Glutamatergic neuron (in vitro differentiated cells): Measurements from ENCODE around the gene REN. TPM values are rescaled to one million over a fixed set of nuclear protein-coding genes. Genes with fewer than 3 reads are reported as not detected.

Source experiments
- DNase-seq: peaks from one replicate; pipeline ENCODE4 v3.0.0; 2022
- H3K27ac Mint-ChIP-seq: one replicate; pipeline ENCODE4 v1.8.0; 2020; ENCODE audit warnings: mild to moderate bottlenecking, mixed read lengths, inconsistent platforms; ENCODE audit not compliant: unreplicated experiment
- H3K27me3 Mint-ChIP-seq: one replicate; pipeline ENCODE4 v1.8.0; 2020; ENCODE audit warnings: mild to moderate bottlenecking, moderate library complexity, mixed read lengths, inconsistent platforms; ENCODE audit not compliant: unreplicated experiment
- H3K36me3 Mint-ChIP-seq: one replicate; pipeline ENCODE4 v1.8.0; 2020; ENCODE audit warnings: mild to moderate bottlenecking, mixed read lengths, inconsistent platforms; ENCODE audit not compliant: unreplicated experiment
- H3K4me1 Mint-ChIP-seq: one replicate; pipeline ENCODE4 v1.8.0; 2020; ENCODE audit warnings: mild to moderate bottlenecking, low read depth, mixed read lengths, inconsistent platforms; ENCODE audit not compliant: unreplicated experiment
- H3K4me3 Mint-ChIP-seq: one replicate; pipeline ENCODE4 v1.8.0; 2020; ENCODE audit warnings: mild to moderate bottlenecking, mixed read lengths, inconsistent platforms; ENCODE audit not compliant: unreplicated experiment
- H3K9me3 Mint-ChIP-seq: one replicate; pipeline ENCODE4 v1.8.0; 2020; ENCODE audit warnings: mild to moderate bottlenecking, moderate library complexity, mixed read lengths, inconsistent platforms; ENCODE audit not compliant: unreplicated experiment
- total RNA-seq: library from RNA; stranded (reverse); fragmentation: NEBNext Ultra II Directional; extraction: Animal tissue kit (Norgen Biotek cat#: 25700); gene quantifications from one replicate; pipeline ENCODE4 v1.2.1, GENCODE V29; 2021; ENCODE audit not compliant: unreplicated experiment
- TF ChIP-seq, protein P1 (sequence below): fragments of 200-600 bp; sonication (generic); IDR thresholded peaks from one replicate; pipeline ENCODE4 v1.5.0; 2021; ENCODE audit not compliant: partially characterized antibody, unreplicated experiment

REN gene
- total RNA-seq, 1 donor from 2014 or later = not detected

DNA sequence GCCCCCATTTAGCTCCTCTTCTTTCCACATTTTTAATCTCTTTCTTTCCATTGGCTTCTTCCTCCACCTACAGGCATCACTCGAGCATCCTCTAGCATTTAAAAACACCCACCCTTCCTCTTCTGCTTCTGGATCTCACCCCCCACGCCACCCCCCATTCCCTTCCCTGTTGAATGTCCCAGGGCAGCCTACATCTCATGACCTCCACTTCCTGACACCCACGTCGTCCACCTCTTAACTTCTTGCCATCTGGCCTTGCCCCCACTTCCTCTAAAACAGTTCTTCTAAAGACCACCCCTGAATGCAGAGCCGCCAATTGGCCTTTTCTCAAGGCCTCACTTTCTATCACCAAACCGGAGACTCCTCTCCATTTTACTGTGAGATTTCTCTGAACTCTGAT is 8.2 kb downstream of the REN start:
- H3K36me3 Mint-ChIP-seq = no peaks in the 10 kb centered on the region
- H3K9me3 Mint-ChIP-seq = peaks cover 4% of the 10 kb centered on the region
- no peaks in the 10 kb centered on the region for H3K4me1 Mint-ChIP-seq
- TF ChIP-seq, protein P1, sequence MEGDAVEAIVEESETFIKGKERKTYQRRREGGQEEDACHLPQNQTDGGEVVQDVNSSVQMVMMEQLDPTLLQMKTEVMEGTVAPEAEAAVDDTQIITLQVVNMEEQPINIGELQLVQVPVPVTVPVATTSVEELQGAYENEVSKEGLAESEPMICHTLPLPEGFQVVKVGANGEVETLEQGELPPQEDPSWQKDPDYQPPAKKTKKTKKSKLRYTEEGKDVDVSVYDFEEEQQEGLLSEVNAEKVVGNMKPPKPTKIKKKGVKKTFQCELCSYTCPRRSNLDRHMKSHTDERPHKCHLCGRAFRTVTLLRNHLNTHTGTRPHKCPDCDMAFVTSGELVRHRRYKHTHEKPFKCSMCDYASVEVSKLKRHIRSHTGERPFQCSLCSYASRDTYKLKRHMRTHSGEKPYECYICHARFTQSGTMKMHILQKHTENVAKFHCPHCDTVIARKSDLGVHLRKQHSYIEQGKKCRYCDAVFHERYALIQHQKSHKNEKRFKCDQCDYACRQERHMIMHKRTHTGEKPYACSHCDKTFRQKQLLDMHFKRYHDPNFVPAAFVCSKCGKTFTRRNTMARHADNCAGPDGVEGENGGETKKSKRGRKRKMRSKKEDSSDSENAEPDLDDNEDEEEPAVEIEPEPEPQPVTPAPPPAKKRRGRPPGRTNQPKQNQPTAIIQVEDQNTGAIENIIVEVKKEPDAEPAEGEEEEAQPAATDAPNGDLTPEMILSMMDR = no peak
- peaks cover 6% of the 10 kb centered on the region for H3K27me3 Mint-ChIP-seq
- no peak overlapping the region for H3K4me3 Mint-ChIP-seq
- no peak for DNase-seq
- no peak overlapping the region for H3K27ac Mint-ChIP-seq

DNA sequence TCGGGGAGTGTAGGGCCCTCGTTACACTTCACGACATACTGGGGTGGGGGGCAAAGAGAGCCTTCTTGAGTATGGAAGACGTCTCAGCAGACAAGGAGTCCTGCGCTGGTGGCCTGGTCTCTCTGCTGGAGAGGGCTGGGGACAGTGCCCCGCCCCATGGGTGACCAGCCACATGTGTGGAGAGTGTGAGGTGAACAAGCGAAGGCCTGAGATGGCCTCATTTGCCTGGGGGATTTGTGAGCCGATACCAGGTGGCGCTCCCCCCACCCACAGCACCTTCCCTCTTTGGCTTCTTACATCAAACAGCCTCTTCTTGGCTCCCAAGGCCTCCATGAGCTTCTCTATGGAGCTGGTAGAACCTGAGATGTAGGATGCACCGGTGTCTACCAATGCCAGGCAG is 10.3 kb downstream of the REN start:
- H3K27me3 Mint-ChIP-seq = peaks cover 9% of the 10 kb centered on the region
- no peaks in the 10 kb centered on the region for H3K36me3 Mint-ChIP-seq
- TF ChIP-seq, protein P1 = no peak
- peaks cover 4% of the 10 kb centered on the region for H3K9me3 Mint-ChIP-seq
- no peak overlapping the region for H3K4me3 Mint-ChIP-seq
- H3K4me1 Mint-ChIP-seq = no peaks in the 10 kb centered on the region
- no peak for DNase-seq
- H3K27ac Mint-ChIP-seq = no peak overlapping the region

DNA sequence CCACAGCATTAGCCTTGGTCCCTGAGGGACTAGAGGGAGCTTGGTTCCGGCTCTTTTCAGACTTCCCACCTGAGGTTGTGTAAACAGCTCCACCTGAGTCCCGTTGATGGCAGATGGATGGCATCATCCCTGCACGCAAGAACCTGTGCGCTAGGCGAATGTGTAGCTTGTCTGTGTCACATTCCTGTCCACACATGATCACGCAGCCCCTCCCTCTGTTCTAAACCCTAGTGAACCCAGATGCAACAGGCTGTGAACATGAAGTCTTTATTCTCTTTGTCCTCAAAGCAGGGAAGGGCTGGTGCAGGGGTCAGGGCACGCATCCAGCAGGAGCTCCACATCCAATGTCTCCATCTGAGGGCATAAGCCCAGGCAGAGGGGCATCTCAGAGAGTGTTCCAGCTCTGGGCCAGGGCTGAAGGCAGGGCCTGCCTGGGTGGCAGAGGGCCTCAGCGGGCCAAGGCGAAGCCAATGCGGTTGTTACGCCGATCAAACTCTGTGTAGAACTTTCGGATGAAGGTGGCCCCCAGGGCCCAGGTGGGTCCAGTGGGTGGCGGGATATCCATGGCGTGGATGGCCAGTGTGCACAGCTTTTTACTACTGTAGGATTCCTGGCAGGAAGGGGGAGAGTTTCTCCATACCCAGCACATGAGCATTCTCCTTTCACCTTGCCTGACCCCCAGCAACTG is 11.4 kb downstream of the REN start:
- Mint-ChIP-seq H3K27ac (no peak overlapping the region), H3K4me1 (no peaks in the 10 kb centered on the region), H3K36me3 (no peaks in the 10 kb centered on the region), H3K27me3 (peaks cover 13% of the 10 kb centered on the region), H3K9me3 (peaks cover 4% of the 10 kb centered on the region), H3K4me3 (no peak overlapping the region)
- TF ChIP-seq, protein P1 = no peak
- DNase-seq = no peak

DNA sequence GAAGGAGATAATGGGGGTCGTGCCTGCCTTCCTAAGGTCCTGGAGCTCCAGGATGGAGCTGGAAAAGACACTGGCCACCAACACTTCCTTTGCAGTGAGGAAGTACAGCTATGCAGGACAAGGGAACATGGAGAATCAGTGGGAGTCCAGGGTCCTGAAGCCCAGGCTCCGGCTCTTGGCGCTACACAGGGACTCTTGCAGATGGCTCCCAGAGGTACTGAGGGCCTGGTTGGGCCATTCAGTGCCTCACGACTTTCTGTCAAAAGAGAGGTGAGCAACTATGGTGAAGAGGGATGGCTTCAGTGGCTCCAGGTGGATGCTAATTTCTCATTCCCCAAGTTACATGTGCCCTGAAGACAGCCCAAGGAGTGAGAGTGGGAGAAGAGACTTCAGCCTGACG is 12.5 kb downstream of the REN start:
- Mint-ChIP-seq H3K9me3 (peaks cover 4% of the 10 kb centered on the region), H3K27me3 (peaks cover 15% of the 10 kb centered on the region), H3K27ac (no peak overlapping the region), H3K4me3 (no peak overlapping the region), H3K4me1 (no peaks in the 10 kb centered on the region), H3K36me3 (no peaks in the 10 kb centered on the region)
- DNase-seq = no peak
- TF ChIP-seq, protein P1 = no peak

DNA sequence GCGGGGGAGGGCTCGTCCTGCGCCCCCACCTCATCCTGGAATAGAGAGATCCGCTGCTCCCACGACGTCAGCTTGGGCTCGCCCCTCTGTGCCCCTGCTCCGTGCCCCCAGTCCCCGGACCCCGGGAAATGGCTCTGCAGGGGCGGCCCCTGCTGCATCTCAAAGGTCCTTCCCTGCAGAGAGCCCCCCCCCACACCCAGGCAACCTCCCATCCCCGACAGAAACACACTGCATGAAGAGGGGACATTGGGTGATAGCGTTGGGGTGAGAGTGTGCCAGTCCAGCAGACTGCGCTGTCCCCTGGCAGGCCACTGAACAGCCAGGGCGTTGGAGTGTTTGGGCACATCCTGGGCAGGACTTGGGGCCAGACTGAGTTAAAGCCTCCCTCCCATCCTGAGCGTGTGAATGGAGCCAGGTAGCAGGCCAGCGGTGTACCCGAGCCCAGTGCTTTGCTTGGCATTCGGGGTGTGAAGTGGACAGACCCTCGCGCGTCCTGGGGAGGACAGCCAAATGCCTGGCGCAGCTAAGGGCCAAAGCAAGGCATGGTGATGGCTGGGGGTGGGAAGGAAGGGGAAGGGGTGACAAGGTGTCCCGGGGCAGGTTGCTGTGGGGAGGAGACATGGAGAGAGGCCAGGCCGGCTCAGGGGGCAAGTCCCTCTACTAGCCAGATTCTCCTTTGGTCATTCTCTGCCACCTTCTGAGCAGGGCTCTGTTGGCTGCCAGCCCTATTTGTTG is 13.7 kb downstream of the REN start:
- Mint-ChIP-seq H3K36me3 (no peaks in the 10 kb centered on the region), H3K9me3 (peaks cover 4% of the 10 kb centered on the region), H3K4me3 (peak overlapping the region; percentile 74), H3K27ac (no peak overlapping the region), H3K4me1 (no peaks in the 10 kb centered on the region), H3K27me3 (peaks cover 21% of the 10 kb centered on the region)
- no peak for DNase-seq
- TF ChIP-seq, protein P1 = no peak
